ENCODE measurements around the gene FAM111A. TPM values are rescaled to one million over a fixed set of nuclear protein-coding genes. Genes with fewer than 3 reads are reported as not detected.

FAM111A gene
- total and polyA plus RNA-seq, 10 of the 15 experiments (the other 5 are each of a cell fraction or from before 2014, with no cell fraction given) = 26.6 to 95.0 (median 67.5) TPM

DNA sequence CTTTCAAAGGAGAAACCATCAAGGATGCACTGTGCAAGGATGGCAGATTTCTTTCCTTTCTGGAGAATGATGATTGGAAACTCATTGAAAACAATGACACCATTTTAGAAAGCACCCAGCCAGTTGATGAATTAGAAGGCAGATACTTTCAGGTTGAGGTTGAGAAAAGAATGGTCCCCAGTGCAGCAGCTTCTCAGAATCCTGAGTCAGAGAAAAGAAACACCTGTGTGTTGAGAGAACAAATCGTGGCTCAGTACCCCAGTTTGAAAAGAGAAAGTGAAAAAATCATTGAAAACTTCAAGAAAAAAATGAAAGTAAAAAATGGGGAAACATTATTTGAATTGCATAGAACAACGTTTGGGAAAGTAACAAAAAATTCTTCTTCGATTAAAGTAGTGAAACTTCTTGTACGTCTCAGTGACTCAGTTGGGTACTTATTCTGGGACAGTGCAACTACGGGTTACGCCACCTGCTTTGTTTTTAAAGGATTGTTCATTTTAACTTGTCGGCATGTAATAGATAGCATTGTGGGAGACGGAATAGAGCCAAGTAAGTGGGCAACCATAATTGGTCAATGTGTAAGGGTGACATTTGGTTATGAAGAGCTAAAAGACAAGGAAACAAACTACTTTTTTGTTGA lies 9.8 kb downstream of the FAM111A start (continued):
- TF ChIP-seq, protein P1, sequence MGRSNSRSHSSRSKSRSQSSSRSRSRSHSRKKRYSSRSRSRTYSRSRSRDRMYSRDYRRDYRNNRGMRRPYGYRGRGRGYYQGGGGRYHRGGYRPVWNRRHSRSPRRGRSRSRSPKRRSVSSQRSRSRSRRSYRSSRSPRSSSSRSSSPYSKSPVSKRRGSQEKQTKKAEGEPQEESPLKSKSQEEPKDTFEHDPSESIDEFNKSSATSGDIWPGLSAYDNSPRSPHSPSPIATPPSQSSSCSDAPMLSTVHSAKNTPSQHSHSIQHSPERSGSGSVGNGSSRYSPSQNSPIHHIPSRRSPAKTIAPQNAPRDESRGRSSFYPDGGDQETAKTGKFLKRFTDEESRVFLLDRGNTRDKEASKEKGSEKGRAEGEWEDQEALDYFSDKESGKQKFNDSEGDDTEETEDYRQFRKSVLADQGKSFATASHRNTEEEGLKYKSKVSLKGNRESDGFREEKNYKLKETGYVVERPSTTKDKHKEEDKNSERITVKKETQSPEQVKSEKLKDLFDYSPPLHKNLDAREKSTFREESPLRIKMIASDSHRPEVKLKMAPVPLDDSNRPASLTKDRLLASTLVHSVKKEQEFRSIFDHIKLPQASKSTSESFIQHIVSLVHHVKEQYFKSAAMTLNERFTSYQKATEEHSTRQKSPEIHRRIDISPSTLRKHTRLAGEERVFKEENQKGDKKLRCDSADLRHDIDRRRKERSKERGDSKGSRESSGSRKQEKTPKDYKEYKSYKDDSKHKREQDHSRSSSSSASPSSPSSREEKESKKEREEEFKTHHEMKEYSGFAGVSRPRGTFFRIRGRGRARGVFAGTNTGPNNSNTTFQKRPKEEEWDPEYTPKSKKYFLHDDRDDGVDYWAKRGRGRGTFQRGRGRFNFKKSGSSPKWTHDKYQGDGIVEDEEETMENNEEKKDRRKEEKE (IDR thresholded peaks at IDR 0.05) = no peak
- no peak for TF ChIP-seq ESRRA (IDR thresholded peaks at IDR 0.05; ENCODE audit: low read length)
- TF ChIP-seq, protein P2, sequence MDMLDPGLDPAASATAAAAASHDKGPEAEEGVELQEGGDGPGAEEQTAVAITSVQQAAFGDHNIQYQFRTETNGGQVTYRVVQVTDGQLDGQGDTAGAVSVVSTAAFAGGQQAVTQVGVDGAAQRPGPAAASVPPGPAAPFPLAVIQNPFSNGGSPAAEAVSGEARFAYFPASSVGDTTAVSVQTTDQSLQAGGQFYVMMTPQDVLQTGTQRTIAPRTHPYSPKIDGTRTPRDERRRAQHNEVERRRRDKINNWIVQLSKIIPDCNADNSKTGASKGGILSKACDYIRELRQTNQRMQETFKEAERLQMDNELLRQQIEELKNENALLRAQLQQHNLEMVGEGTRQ (IDR thresholded peaks at IDR 0.05; ENCODE audit: borderline replicate concordance, low read depth, low read length) = no peak
- no peak for TF ChIP-seq CHD2 (IDR thresholded peaks at IDR 0.05; ENCODE audit: borderline replicate concordance, low read depth, low read length)
- peak; percentile 89 for TF ChIP-seq PAX5 (IDR thresholded peaks at IDR 0.05; ENCODE audit: borderline replicate concordance, low read depth, low read length)
- no peak for TF ChIP-seq CBX5 (IDR thresholded peaks at IDR 0.05; ENCODE audit: low read depth)
- no peak for TF ChIP-seq POU2F2 (IDR thresholded peaks at IDR 0.05; ENCODE audit: borderline replicate concordance, low read depth, low read length)
- TF ChIP-seq, protein P3, sequence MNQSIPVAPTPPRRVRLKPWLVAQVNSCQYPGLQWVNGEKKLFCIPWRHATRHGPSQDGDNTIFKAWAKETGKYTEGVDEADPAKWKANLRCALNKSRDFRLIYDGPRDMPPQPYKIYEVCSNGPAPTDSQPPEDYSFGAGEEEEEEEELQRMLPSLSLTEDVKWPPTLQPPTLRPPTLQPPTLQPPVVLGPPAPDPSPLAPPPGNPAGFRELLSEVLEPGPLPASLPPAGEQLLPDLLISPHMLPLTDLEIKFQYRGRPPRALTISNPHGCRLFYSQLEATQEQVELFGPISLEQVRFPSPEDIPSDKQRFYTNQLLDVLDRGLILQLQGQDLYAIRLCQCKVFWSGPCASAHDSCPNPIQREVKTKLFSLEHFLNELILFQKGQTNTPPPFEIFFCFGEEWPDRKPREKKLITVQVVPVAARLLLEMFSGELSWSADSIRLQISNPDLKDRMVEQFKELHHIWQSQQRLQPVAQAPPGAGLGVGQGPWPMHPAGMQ (IDR thresholded peaks at IDR 0.05; ENCODE audit: borderline replicate concordance) = no peak
- no peak for TF ChIP-seq EZH2 (IDR thresholded peaks at IDR 0.05; ENCODE audit: borderline replicate concordance, control insufficient read depth, low read depth, low read length)
- no peak for TF ChIP-seq NR2C2 (IDR thresholded peaks at IDR 0.05; ENCODE audit: borderline replicate concordance, control insufficient read depth, insufficient read length, low read depth)
- TF ChIP-seq RCOR1 (conservative IDR thresholded peaks at IDR 0.05; ENCODE audit: low read depth, low read length) = 0 out of 2 replicates have a peak, but pooled peaks have one; percentile 40
- no peak for TF ChIP-seq STAT1 (conservative IDR thresholded peaks at IDR 0.05)
- TF ChIP-seq JUND (IDR thresholded peaks at IDR 0.05; ENCODE audit: low read depth, low read length) = no peak
- TF ChIP-seq BMI1 (IDR thresholded peaks at IDR 0.05; ENCODE audit: borderline replicate concordance) = no peak
- TF ChIP-seq ZNF687 (IDR thresholded peaks at IDR 0.05) = no peak
- no peak for TF ChIP-seq CHD4 (IDR thresholded peaks at IDR 0.05)
- TF ChIP-seq IKZF2 (IDR thresholded peaks at IDR 0.05) = no peak; a peak in 1 of 4 replicates
- no peak for TF ChIP-seq FOXM1 (IDR thresholded peaks at IDR 0.05; ENCODE audit: low read depth, low read length)
- no peak for TF ChIP-seq LARP7 (IDR thresholded peaks at IDR 0.05)
- TF ChIP-seq ZSCAN29 (IDR thresholded peaks at IDR 0.05) = no peak
- TF ChIP-seq, protein P4, sequence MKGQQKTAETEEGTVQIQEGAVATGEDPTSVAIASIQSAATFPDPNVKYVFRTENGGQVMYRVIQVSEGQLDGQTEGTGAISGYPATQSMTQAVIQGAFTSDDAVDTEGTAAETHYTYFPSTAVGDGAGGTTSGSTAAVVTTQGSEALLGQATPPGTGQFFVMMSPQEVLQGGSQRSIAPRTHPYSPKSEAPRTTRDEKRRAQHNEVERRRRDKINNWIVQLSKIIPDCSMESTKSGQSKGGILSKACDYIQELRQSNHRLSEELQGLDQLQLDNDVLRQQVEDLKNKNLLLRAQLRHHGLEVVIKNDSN (IDR thresholded peaks at IDR 0.05; ENCODE audit: borderline replicate concordance, extremely low read length, insufficient read depth, low read depth, low read length) = no peak

Data from GM12878 (cell line).